ENCODE measurements around the gene TADA2B. TPM values are rescaled to one million over a fixed set of nuclear protein-coding genes. Genes with fewer than 3 reads are reported as not detected.

The TADA2B gene
- total and polyA plus RNA-seq, 2 experiments from 2014 or later, result 3.6 to 11.4 TPM

DNA sequence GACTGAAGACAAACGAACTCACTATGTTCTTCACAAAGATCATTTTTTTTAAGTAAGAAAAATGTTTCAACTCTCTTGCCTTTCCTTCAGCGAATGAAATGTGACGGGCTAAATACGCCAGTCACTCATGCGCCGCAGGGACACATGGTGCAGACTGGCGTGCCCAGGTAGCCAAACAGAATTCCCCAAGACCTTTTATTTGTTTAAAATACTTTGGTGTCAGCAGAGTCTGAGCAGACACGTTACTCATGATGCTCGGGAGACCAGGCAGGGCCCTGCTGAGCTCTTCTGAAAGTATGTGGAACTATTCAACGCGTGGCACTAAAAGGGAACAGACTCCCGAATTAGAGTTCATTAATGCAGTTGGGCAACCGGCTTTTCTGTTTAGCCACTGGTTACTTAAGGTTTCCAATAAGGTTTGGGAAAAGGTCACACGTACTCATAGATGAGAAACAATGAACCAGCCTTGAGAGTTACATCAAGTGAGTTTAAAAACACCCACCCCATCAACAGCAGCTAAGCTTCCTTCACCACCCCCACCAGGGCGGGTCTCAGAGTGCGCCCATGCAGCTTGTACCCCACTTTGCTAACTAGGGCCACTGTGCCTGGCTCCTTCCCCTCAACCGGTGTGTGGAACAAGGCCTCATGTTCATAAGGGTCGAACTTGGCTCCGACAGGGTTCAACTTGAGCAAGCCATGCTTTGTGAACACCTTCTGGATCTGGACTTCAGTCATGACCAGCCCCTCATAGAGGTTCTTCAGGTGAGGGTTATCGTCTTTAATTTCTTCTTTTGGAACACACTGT, 17.4 kb downstream of the TADA2B start:
- no peak overlapping the region for H3K27ac ChIP-seq (ENCODE audit: low read depth)
- H3K4me1 Mint-ChIP-seq, result peaks cover 2% of the 10 kb centered on the region; the same call in 2 of the 3 replicates
- no peak overlapping the region for H3K4me3 Mint-ChIP-seq
- H3K36me3 ChIP-seq (ENCODE audit: insufficient read depth), result peaks cover 34% of the 10 kb centered on the region
- no peaks in the 10 kb centered on the region for H3K27me3 ChIP-seq (ENCODE audit: insufficient read depth)
- no peaks in the 10 kb centered on the region for H3K9me3 Mint-ChIP-seq
- peaks cover 60% of the 10 kb centered on the region for H3K36me3 Mint-ChIP-seq (ENCODE audit: low read depth)
- no peaks in the 10 kb centered on the region for H3K4me1 ChIP-seq (ENCODE audit: insufficient read depth)
- no peak overlapping the region for H3K27ac Mint-ChIP-seq
- ATAC-seq (no peak), DNase-seq (ENCODE audit: low spot score) (no peak)
- H3K4me3 ChIP-seq, result no peak overlapping the region
- H3F3A ChIP-seq (replicated peaks; ENCODE audit: low read depth), result peaks cover 9% of the 10 kb centered on the region; the same call in 1 of the 2 replicates
- H3K4me2 ChIP-seq, result no peak overlapping the region
- no peak overlapping the region for H2AFZ ChIP-seq
- H3K27me3 Mint-ChIP-seq (ENCODE audit: insufficient read depth, low read depth, poor library complexity), result peaks cover 2% of the 10 kb centered on the region
- TF ChIP-seq POLR2AphosphoS5 (IDR thresholded peaks at IDR 0.05; ENCODE audit: low read depth) (no peak), EZH2phosphoT487 (IDR thresholded peaks at IDR 0.05; ENCODE audit: unreplicated experiment) (no peak), JUNB (IDR thresholded peaks at IDR 0.05; ENCODE audit: unreplicated experiment) (no peak), CREB1 (CRISPR knock-in tag; IDR thresholded peaks at IDR 0.05; ENCODE audit: low read depth) (no peak), ZNF331 (CRISPR knock-in tag; IDR thresholded peaks at IDR 0.05; ENCODE audit: low read depth) (no peak), EZH2 (IDR thresholded peaks at IDR 0.05; ENCODE audit: low read depth, unreplicated experiment) (no peak), NANOG (IDR thresholded peaks at IDR 0.05; ENCODE audit: borderline replicate concordance) (no peak), STAT1 (IDR thresholded peaks at IDR 0.05; ENCODE audit: unreplicated experiment) (no peak), ZNF114 (CRISPR knock-in tag; IDR thresholded peaks at IDR 0.05) (no peak)
- TF ChIP-seq, protein P1, sequence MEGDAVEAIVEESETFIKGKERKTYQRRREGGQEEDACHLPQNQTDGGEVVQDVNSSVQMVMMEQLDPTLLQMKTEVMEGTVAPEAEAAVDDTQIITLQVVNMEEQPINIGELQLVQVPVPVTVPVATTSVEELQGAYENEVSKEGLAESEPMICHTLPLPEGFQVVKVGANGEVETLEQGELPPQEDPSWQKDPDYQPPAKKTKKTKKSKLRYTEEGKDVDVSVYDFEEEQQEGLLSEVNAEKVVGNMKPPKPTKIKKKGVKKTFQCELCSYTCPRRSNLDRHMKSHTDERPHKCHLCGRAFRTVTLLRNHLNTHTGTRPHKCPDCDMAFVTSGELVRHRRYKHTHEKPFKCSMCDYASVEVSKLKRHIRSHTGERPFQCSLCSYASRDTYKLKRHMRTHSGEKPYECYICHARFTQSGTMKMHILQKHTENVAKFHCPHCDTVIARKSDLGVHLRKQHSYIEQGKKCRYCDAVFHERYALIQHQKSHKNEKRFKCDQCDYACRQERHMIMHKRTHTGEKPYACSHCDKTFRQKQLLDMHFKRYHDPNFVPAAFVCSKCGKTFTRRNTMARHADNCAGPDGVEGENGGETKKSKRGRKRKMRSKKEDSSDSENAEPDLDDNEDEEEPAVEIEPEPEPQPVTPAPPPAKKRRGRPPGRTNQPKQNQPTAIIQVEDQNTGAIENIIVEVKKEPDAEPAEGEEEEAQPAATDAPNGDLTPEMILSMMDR (conservative IDR thresholded peaks at IDR 0.05; ENCODE audit: low read depth in 2 of 2), result no peak
- TF ChIP-seq, protein P2, sequence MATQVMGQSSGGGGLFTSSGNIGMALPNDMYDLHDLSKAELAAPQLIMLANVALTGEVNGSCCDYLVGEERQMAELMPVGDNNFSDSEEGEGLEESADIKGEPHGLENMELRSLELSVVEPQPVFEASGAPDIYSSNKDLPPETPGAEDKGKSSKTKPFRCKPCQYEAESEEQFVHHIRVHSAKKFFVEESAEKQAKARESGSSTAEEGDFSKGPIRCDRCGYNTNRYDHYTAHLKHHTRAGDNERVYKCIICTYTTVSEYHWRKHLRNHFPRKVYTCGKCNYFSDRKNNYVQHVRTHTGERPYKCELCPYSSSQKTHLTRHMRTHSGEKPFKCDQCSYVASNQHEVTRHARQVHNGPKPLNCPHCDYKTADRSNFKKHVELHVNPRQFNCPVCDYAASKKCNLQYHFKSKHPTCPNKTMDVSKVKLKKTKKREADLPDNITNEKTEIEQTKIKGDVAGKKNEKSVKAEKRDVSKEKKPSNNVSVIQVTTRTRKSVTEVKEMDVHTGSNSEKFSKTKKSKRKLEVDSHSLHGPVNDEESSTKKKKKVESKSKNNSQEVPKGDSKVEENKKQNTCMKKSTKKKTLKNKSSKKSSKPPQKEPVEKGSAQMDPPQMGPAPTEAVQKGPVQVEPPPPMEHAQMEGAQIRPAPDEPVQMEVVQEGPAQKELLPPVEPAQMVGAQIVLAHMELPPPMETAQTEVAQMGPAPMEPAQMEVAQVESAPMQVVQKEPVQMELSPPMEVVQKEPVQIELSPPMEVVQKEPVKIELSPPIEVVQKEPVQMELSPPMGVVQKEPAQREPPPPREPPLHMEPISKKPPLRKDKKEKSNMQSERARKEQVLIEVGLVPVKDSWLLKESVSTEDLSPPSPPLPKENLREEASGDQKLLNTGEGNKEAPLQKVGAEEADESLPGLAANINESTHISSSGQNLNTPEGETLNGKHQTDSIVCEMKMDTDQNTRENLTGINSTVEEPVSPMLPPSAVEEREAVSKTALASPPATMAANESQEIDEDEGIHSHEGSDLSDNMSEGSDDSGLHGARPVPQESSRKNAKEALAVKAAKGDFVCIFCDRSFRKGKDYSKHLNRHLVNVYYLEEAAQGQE (IDR thresholded peaks at IDR 0.05; ENCODE audit: unreplicated experiment), result no peak
- TF ChIP-seq, protein P3, sequence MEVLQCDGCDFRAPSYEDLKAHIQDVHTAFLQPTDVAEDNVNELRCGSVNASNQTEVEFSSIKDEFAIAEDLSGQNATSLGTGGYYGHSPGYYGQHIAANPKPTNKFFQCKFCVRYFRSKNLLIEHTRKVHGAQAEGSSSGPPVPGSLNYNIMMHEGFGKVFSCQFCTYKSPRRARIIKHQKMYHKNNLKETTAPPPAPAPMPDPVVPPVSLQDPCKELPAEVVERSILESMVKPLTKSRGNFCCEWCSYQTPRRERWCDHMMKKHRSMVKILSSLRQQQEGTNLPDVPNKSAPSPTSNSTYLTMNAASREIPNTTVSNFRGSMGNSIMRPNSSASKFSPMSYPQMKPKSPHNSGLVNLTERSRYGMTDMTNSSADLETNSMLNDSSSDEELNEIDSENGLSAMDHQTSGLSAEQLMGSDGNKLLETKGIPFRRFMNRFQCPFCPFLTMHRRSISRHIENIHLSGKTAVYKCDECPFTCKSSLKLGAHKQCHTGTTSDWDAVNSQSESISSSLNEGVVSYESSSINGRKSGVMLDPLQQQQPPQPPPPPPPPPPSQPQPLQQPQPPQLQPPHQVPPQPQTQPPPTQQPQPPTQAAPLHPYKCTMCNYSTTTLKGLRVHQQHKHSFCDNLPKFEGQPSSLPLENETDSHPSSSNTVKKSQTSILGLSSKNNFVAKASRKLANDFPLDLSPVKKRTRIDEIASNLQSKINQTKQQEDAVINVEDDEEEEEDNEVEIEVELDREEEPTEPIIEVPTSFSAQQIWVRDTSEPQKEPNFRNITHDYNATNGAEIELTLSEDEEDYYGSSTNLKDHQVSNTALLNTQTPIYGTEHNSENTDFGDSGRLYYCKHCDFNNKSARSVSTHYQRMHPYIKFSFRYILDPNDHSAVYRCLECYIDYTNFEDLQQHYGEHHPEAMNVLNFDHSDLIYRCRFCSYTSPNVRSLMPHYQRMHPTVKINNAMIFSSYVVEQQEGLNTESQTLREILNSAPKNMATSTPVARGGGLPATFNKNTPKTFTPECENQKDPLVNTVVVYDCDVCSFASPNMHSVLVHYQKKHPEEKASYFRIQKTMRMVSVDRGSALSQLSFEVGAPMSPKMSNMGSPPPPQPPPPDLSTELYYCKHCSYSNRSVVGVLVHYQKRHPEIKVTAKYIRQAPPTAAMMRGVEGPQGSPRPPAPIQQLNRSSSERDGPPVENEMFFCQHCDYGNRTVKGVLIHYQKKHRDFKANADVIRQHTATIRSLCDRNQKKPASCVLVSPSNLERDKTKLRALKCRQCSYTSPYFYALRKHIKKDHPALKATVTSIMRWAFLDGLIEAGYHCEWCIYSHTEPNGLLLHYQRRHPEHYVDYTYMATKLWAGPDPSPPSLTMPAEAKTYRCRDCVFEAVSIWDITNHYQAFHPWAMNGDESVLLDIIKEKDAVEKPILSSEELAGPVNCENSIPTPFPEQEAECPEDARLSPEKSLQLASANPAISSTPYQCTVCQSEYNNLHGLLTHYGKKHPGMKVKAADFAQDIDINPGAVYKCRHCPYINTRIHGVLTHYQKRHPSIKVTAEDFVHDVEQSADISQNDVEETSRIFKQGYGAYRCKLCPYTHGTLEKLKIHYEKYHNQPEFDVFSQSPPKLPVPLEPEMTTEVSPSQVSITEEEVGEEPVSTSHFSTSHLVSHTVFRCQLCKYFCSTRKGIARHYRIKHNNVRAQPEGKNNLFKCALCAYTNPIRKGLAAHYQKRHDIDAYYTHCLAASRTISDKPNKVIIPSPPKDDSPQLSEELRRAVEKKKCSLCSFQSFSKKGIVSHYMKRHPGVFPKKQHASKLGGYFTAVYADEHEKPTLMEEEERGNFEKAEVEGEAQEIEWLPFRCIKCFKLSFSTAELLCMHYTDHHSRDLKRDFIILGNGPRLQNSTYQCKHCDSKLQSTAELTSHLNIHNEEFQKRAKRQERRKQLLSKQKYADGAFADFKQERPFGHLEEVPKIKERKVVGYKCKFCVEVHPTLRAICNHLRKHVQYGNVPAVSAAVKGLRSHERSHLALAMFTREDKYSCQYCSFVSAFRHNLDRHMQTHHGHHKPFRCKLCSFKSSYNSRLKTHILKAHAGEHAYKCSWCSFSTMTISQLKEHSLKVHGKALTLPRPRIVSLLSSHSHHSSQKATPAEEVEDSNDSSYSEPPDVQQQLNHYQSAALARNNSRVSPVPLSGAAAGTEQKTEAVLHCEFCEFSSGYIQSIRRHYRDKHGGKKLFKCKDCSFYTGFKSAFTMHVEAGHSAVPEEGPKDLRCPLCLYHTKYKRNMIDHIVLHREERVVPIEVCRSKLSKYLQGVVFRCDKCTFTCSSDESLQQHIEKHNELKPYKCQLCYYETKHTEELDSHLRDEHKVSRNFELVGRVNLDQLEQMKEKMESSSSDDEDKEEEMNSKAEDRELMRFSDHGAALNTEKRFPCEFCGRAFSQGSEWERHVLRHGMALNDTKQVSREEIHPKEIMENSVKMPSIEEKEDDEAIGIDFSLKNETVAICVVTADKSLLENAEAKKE (CRISPR knock-in tag; IDR thresholded peaks at IDR 0.05), result no peak
- TF ChIP-seq, protein P4, sequence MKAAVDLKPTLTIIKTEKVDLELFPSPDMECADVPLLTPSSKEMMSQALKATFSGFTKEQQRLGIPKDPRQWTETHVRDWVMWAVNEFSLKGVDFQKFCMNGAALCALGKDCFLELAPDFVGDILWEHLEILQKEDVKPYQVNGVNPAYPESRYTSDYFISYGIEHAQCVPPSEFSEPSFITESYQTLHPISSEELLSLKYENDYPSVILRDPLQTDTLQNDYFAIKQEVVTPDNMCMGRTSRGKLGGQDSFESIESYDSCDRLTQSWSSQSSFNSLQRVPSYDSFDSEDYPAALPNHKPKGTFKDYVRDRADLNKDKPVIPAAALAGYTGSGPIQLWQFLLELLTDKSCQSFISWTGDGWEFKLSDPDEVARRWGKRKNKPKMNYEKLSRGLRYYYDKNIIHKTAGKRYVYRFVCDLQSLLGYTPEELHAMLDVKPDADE (IDR thresholded peaks at IDR 0.05), result no peak
- peaks cover 27% of the 10 kb centered on the region for H3K79me2 ChIP-seq (replicated peaks; ENCODE audit: insufficient read depth)
- no peaks in the 10 kb centered on the region for H3K9me2 ChIP-seq (ENCODE audit: insufficient read depth)
- H4K20me1 ChIP-seq (replicated peaks; ENCODE audit: insufficient read depth), result peaks cover 42% of the 10 kb centered on the region

Data from GM23338 (cell line).